ENCODE results near the gene ELF3.
"Not testable (repeated sequence)": the region's sequence is repeated elsewhere in the genome, so short reads cannot be mapped to it uniquely, and the experiment has no call there.

ELF3 gene

DNA sequence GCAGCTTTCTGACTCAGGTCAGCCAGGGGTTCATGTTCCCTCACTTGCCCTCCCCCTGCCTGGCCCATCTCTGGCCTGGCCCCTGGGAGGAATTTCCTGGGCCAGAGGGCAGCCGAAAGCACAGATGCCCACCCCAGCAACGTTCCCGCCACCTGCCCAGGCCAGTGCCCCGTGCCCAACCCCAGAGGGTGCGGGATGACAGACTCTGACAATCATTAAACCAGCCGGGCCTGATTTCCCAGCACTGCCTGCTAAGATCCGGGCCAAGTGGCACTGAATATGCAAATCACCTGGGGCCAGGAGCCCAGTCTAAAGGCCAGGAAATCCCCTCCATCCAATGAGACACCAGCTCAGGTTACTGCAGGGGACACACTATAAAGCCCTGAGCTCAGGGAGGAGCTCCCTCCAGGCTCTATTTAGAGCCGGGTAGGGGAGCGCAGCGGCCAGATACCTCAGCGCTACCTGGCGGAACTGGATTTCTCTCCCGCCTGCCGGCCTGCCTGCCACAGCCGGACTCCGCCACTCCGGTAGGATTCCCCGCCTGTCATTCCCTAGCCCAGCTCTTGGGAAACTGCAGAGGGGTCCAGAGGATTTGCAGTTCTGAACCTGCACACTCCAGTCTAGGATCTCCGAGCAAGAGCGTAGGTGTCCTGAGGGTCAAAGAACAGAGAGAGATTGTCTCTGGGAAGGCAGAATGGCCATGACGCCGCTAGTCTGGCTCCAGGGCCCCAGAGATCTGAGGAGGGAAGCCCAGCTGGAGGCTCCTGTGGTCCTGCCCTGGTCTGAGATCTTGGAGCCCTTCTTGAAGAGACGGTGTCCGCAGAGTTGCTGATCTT lies at the start of gene ELF3:
ELF3 (plus strand) TSS at position 408 of the 836 bp plus-strand sequence. CDS start 550 bp downstream, outside the sequence.
- no peak for DNase-seq

DNA sequence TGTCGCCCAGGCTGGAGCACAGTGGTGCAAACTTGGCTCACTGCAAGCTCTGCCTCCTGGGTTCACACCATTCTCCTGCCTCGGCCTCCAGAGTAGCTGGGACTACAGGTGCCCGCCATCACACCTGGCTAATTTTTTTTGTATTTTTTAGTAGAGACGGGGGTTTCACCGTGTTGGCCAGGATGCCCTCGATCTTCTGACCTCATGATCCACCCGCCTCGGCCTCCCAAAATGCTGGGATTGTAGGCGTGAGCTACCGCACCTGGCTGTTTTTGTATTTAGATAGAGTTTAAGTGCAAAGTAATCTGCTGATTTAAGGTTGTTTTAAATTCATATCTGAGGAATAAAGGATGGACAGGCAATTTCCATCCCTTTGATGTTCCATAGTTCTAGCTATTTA lies 48.0 kb upstream of the ELF3 start:
- not testable (repeated sequence) for DNase-seq

DNA sequence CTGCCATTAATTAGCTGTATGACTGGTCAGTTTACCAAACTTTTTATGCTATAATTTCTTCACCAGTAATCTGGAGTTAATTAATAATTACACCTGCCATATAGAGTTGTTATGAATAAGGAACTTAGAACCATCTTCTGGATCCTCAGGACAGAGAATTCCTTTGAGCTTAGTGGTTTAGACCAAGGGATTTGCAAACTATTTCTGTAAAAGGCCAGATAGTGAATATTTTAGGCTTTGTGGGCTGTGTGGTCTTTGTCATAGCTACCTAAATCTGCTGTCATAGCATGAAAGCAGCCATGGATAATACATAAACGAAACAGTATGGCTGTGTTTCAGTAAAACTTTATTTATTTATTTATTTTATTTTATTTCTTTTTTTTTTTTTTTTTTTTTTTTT lies 46.1 kb upstream of the ELF3 start:
- no peak for DNase-seq

DNA sequence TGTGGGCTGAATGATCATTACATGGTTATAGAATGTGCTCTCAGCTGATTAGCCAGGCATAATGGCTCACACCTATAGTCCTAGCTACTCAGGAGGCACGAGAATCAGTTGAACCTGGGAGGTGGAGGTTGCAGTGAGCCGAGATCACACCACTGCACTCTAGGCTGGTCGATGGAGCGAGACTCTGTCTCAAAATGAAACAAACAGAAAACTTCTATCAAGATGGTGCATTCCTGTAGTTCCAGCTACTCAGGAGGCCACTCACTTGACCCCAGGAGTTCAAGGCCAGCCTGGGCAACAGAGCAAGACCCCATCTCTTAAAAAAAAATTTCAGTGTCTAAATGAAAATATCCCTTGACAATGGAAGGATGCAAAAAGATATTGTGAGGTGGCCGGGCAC lies 44.2 kb upstream of the ELF3 start:
- no peak for DNase-seq

DNA sequence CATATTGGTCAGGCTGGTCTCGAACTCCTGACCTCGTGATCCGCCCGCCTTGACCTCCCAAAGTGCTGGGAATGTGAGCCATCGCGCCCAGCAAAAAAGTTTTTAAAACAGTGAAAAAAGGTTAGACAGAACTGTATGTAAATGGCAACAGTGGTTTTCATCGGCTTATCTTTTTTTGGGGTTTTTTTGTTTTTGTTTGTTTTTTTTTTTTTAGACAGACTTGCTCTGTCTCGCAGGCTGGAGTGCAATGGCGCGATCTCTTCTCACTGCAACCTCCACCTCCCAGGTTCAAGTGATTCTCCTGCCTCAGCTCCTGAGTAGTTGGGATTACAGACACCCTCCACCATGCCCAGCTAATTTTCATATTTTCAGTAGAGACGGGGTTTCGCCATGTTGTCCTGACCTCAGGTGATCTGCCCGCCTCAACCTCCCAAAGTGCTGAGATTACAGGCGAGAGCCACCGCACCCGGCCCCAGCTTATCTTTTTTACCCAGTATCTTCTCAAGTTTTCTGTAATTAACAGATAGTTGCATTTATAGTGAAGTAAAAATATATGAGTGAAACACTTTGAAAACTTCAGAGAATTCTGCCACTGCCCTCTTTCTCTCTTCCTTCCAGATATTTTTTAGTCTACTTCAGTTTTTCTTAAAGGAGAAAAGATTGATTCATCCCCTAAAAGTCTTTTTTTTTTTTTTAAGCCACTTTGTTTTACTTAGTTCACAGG lies 42.0 kb upstream of the ELF3 start:
- no peak for DNase-seq

DNA sequence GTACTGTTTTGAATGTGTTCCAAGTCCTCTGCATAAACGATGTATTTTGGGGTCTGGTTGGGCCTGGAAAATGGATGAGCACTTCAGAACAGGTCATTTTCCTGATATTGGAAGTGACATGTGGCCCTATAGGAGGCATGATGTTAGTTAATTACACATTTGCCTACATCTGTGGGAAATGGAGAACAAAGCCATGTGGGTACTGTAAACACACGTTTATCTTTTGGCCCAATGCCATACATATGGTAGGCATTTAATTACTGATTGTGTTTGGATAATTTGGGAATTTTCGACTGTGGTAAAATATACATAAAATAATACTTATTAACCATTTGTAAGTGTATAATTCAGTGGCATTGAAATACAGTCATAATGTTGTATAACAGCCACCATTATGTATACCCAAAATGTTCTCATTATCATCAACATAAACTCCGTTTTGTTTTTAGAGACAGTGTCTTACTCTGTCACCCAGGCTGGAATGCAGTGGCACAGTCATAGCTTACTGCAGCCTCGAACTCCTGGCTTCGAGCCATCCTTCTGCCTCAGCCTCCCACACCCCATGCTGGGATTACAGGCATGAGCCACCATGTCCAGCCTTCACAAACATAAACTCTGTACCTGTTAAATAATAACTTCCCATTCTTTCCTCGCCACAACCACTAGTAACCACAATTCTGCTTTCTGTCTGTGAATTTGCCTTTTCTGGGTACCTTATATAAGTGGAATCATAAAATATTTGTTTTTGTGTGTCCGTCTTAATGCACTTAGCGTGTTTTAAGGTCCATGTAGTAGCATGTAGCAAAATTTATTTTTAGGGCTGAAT lies 39.8 kb upstream of the ELF3 start:
- DNase-seq = no peak

DNA sequence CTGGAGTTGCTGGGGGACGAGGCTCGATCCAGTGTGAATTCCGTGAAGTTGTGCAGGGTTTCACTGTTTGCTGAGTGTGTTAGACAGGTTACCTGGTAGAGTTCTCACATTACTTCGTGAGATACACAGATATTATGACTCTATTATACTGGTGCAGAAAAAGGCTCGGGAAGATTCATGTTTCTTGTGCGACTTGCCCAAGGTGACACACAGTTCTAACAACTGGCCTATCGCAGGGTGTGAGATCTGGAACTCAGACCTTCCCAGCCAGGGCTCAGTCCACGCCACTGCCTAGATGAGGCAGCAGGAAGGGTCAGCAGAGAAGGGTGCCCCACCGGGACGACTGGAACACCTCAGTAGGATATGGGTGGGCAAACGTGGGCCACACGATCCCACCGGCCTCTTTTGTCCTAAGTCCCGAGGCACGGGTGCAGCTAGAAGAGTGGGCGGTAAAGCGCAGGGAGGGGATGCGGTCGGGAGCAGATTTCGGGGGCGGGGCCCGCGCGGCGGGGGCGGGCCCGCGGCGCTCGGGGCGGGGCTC lies 28.2 kb upstream of the ELF3 start:
- DNase-seq = peak; percentile 86

DNA sequence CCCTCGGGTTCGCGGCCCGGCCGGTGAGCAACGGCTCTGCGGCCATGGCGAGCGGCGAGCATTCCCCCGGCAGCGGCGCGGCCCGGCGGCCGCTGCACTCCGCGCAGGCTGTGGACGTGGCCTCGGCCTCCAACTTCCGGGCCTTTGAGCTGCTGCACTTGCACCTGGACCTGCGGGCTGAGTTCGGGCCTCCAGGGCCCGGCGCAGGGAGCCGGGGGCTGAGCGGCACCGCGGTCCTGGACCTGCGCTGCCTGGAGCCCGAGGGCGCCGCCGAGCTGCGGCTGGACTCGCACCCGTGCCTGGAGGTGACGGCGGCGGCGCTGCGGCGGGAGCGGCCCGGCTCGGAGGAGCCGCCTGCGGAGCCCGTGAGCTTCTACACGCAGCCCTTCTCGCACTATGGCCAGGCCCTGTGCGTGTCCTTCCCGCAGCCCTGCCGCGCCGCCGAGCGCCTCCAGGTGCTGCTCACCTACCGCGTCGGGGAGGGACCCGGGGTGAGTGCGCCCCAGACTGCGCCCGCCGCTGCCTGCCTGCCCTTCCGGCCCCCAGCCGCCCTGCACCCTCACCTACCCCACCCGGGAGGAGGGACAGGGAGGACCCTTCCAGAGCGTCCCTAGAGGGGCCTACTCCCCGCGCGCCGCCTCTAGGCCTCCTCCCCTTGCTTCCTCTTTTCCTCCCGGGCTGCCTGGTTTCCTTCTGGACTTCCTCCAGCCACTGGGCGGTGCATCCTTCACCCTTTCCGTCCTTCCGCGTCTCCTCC lies 27.6 kb upstream of the ELF3 start, which contains the start of gene RNPEP:
RNPEP (plus strand) TSS at position 26 of the 757 bp plus-strand sequence; CDS start at position 45, 19 bp downstream.
- DNase-seq = peak; percentile 82

DNA sequence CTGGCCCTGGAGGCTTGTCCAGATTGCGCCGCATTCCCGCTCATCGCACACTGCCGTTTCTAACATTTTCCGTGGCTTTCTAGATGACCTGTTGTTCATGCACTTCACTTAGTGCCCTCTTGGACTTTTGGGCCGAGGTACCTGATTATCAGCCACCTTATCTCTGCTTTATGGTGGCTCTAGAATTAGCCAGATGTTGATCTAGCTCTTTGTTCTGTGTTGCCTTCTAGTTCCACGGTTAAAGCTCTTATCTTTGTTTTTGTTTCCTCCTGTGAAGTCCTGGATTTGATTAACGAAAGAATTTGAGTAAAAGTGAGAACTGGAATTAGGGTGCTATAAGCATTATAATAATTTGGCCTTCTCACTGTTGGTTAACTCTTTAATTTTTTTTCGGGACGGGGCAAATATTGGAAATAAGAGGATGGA lies 27.0 kb upstream of the ELF3 start:
- DNase-seq = no peak

DNA sequence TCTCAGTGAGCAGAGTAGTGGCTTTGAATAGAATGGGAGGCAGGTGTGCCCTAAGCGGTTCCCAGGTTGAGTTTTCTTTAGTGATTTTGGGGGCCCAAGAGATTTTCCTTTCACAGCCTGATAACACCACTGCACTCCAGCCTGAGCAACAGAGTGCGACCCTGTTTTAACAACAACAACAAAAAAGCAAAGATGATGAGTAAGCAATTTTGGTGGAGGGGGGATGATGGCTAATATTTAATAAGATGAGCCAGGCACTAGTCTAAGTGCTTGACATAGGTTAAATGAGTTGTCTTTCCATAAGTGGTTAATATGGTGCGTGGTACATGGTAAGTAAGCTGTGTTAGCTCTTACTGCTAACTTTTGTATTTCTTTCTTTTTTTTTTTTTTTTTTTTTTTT lies 25.9 kb upstream of the ELF3 start:
- DNase-seq = no peak

DNA sequence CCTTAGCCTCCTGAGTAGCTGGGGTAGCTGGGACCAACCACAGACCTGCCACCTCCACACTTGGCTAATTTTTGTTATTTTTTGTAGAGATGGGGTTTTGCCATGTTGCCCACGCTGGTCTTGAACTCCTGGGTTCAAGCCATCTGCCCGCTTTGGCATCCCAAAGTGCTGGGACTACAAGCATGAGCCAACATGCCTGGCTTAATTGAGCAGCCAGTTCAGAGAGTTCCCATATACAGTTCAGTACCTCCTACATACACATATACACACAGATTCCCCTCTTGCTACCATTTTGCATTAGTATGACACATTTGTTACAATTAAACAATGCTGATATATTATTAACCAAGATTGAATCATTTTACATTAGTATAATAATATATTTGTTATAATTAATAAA lies 25.0 kb upstream of the ELF3 start:
- DNase-seq = no peak

DNA sequence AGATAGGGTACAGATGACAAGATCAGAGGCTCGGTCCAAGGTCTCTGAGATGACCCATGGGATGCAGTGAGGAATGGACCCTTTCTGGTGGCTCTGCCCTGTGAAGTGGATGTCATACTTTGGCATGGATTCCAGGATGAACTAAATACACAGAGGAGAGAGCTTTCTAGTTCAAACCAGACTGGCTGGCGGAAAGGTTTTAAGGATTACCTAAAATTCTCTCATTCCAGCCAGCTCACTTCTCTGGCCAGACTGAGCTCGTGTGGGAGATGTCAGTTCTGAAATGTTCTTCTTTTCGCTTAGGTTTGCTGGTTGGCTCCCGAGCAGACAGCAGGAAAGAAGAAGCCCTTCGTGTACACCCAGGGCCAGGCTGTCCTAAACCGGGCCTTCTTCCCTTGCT lies 21.8 kb upstream of the ELF3 start:
- no peak for DNase-seq

DNA sequence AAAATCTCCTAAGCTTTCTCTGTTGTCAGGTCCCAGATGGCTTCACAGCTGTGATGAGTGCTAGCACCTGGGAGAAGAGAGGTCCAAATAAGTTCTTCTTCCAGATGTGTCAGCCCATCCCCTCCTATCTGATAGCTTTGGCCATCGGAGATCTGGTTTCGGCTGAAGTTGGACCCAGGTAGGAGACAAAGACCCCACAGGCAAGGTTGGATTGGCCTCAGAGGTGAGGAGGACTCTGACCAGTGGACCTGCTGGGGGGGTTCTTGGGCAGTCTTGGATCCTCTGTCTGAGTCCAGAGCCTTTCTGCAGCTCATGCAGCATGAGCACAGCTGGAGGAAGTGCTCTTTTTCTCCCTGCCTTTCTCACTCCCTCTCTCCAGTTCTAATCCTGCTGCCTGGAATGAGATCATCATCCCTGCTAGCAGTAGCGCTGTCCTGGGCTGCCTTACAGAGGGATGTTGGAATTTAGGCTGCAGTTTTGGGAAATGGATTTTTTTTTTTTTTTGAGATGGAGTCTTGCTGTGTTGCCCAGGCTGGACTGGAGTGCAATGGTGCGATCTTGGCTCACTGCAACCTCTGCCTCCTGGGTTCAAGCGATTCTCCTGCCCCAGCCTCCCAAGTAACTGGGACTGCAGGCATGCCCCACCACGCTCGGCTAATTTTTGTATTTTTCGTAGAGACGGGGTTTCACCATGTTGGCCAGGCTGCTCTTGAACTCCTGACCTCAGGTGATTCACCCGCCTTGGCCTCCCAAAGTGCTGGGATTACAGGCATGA lies 20.8 kb upstream of the ELF3 start:
- no peak for DNase-seq

DNA sequence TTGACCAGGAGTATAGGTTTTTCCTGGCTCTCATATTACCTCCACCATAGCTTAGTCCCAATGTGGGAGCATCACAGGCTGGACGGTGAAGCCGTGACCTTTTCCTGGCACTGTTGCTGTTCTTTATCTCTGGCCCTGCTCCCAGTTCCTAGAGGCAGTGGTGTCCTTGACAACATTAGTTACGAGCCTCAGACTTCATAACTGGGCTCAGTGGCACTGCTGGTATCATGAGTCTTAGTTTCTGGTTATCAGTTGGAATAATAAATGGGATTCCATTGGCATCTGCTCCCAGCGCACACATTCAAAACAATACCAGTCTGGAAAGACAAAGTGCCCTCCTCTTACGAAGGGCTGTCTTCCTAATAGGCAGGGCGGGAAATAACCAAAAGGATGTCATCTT lies 20.0 kb upstream of the ELF3 start:
- no peak for DNase-seq

DNA sequence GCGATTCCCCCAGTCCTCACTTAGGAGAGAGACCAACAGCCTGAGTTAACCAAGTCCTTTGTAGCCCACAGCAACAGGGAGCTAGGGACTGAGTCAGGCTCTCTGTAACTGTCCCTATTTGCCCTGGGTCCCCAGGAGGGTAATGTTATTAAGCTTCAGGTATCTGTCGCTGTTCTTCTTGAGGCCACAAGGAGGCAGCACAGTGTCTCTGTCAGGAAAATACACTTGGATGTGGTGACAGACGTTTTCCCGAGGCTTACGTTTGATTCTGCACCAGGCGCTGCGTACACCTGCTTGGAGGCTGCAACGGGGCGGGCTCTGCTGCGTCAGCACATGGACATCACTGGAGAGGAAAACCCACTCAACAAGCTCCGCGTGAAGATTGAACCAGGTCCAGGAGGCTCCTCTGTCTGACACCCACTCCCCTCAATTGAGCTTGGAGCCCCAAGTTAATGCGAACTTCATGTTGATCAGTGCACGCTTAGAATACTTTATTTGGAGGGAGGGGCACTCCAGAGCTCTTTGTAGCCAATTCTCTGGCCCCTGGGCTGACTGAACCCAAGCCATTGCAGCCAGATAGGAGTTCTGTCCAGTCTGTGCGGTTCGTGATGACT lies 10.7 kb upstream of the ELF3 start:
- no peak for DNase-seq

DNA sequence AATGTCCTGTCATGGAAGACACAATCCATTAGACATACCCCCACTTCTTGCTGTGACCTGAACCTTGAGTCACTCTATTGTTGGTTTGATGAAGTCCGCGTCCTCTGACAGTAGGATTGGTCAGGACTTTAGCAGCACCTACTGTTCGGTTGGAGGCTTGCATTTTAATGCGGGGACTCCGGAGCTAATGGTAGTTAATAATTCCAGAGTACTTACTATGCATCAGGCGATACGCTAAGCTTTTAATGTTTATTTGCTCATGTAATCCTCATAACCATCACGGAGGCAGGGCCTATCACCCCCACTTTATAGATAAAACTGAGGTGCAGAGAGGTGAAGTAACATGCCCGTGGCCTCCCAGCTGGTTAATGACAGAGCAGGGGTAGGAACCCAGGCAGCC lies 7.9 kb upstream of the ELF3 start:
- no peak for DNase-seq

DNA sequence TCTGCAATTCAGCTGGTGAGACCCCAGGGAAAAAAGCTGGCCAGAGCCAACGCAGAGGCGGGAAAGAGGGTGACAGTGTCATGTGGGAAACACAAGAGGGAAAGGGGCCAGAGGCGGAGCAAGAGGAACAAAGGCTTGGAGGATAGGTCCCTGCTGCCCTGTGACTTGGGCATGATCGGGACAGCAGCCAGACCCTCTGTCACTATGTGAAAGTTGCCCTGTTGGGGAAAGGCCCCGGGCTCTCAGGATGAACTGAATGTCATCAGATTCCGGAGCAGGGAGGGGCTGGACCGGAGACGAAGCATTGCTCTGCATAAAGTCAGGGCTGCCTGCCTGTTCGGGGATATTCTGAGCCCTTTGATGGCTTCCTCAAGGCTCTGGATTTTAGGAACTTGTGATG lies 5.7 kb upstream of the ELF3 start:
- no peak for DNase-seq

DNA sequence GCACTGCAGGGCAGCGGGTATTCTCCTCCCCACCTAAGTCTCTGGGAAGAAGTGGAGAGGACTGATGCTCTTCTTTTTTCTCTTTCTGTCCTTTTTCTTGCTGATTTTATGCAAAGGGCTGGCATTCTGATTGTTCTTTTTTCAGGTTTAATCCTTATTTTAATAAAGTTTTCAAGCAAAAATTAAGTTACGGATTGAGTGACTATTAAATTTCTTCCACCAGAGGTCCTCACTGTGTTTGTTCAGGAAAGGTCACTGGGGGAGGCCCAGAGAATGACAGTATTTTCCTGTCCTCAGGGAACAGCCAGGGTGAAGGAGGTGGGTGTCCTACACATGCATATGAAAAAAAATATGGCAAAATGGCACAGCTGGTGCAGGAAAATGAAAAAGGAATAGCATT lies 4.4 kb upstream of the ELF3 start:
- DNase-seq = no peak

DNA sequence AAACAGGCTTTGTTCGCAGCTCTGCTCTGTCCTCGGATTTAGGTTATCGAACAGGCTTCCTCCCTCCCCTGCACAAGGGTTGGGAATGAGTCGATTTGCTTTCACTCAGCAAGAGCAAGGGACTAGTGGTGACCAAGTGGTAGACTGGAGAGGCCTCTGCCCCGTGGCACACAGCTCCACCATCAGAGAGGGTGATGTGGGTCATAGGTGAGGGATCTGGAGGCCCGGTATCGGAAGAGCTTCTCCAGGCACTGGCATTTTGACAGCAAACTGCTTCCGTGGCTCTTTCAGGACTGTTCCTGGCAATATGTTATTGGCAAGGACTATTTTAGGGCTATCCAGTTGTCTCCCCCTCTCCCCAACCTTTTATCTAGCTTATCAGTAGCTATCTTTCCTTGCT lies 3.1 kb upstream of the ELF3 start:
- no peak for DNase-seq

DNA sequence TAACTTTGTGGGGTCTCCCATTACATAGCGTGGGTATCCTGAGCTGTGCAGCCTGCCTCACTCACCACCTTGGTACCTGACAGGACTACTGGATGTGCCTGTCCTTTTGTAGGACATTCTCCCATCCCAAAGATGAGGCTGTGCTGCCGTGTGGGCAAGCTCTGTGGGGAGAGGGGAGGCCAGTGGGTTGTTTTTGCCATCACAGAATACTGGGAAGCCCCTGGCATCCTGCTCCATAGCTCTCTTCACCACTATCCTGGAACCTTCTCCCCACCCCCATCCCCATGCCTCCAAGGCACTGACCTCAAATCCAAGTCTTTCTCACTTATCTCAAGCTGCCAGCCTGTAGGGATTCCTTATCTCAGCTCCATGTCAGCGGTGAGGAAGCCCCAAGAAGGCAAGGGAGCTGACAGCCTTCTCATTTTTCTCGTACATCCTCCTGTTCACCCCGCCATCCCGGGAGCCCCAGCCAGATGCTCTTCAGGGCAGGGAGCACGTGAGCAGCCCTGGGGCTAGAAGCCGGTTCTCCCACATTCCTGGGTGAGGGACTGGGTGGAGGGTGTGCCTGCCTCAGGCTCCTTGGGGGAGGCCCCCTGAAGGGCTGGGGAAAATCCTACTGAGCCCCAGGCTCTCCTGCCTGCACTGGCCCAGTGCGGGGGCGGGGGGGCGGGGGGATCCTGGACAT lies 2.4 kb upstream of the ELF3 start:
- DNase-seq = no peak
